LNCaP clone FGC (cell line): ENCODE results near the gene GNG4.
A peak's percentile ranks its signal among the peaks of the same experiment; 100 is the strongest.

Experiments used
- DNase-seq: peaks from one replicate; pipeline ENCODE4 v3.0.0-alpha.2; 2011; ENCODE audit warnings: low read depth
- H3K4me3 ChIP-seq: 2 replicates; pipeline ENCODE4 v1.5.1; 2011; ENCODE audit warnings: mild to moderate bottlenecking, low read depth, low read length, control low read depth
- TF ChIP-seq, protein P1 (sequence below): IDR thresholded peaks from 2 replicates; pipeline ENCODE4 v1.5.1; 2012; ENCODE audit warnings: mild to moderate bottlenecking; ENCODE audit not compliant: control insufficient read depth, insufficient read depth; ENCODE audit errors: extremely low read depth

Gene GNG4

DNA sequence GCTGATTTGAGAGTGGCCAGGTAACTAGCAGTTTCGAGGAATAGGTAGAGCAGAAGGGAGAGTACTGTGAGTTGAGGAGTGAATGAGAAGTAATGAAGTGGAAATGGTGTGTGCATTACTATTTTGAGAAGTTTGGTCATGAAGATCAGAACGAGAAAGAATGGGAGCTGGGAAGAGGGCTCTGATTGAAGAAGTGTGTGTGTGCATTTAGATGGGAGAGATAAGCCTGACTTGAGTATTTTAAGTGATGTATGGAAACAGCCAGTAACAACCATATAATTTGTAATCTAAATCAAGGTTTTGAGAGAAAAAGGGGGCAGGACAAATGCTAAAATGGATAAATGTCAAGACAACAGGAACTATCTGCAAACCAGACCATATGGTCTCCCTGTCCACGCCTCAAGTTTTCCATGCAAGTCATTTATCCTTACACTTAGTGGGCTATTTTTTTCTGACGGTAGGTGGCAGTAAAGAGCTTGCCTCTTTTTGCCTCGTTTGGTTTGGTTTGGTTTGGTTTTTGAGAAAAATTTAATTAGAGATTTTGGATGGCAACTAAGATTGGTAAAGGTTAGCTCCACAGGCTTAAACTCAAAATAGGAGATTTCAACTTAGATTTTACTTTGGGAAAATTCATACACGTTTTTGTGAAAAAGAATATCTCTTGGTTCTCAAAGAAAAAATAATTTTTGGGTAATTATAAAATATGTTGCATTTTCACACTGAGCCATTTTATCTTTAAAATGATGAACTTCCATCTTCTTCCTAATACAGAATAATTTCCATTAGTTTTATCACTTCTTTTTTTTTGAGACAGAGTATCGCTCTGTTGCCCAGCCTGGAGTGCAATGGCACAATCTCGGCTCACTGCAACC lies 135.9 kb downstream of the GNG4 start:
- DNase-seq = peak; percentile 56
- TF ChIP-seq, protein P1, sequence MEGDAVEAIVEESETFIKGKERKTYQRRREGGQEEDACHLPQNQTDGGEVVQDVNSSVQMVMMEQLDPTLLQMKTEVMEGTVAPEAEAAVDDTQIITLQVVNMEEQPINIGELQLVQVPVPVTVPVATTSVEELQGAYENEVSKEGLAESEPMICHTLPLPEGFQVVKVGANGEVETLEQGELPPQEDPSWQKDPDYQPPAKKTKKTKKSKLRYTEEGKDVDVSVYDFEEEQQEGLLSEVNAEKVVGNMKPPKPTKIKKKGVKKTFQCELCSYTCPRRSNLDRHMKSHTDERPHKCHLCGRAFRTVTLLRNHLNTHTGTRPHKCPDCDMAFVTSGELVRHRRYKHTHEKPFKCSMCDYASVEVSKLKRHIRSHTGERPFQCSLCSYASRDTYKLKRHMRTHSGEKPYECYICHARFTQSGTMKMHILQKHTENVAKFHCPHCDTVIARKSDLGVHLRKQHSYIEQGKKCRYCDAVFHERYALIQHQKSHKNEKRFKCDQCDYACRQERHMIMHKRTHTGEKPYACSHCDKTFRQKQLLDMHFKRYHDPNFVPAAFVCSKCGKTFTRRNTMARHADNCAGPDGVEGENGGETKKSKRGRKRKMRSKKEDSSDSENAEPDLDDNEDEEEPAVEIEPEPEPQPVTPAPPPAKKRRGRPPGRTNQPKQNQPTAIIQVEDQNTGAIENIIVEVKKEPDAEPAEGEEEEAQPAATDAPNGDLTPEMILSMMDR = peak; percentile 84
- no peak overlapping the region for H3K4me3 ChIP-seq

- TF ChIP-seq, protein P1 = no peak
- no peak overlapping the region for H3K4me3 ChIP-seq
- no peak for DNase-seq
Observed at GRCh38 chr1:235511470-235512240, 137.9 kb downstream of the GNG4 start.

GRCh38 chr1:235510823-235511222 lies 138.8 kb downstream of the GNG4 start:
- TF ChIP-seq, protein P1 = no peak
- H3K4me3 ChIP-seq = no peak overlapping the region
- DNase-seq = no peak

GRCh38 chr1:235507623-235508022 lies 142.0 kb downstream of the GNG4 start:
- TF ChIP-seq, protein P1 = no peak
- no peak overlapping the region for H3K4me3 ChIP-seq
- no peak for DNase-seq

DNA sequence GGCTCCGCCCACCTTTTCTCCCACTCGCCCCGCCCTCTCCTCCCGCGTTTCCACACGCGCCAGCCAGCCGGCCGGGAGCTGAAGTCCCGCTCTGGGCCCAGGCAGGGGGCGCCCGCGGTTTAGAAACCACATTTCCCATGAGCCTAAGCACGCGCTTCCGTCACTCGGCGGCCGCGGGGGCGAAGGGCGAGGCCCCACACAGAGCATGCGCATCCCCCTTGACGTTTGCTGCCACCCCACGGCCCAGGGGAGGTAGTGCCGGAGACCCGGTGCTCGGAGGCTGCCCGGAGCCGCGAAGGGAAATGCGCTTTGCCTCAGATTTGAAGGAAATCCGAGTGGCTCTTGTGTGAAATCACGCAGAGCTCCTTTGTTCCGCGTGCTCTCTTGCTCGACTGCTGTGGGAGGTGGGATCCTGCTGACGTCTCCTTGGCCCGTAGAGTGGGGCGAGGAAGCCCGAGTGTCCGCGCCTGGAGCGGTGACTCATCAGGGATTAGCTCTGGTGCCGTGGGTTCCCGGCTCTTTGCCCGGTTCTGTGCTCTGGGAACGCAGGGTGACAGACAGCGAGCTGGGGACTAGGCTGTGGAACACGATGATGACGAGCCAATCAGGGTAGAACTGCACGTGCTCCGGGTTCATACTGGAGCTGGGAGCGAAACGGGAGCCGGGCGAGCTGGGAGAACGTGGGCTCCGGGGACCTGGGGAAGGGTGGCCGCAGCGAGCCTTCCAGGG lies 144.9 kb downstream of the GNG4 start:
- DNase-seq = peak; percentile 97
- TF ChIP-seq, protein P1 = peak; percentile 85
- peak overlapping the region; percentile 57 for H3K4me3 ChIP-seq

- H3K4me3 ChIP-seq = peak within 1 kb of the TSS; percentile 57
- DNase-seq = no peak
- TF ChIP-seq, protein P1 = no peak
Observed at GRCh38 chr1:235504122-235504493, 145.5 kb downstream of the GNG4 start, which contains the start of gene B3GALNT2. Gene B3GALNT2 (minus strand): TSS chr1:235504452. CDS start chr1:235504252, 200 bp downstream.
